IPS-20b (cell line): ENCODE data around the gene CKS2.

Experiments used
- H3K27ac ChIP-seq: one replicate; pipeline ENCODE4 v1.5.1; 2013; ENCODE audit warnings: low read length
- H3K27me3 ChIP-seq: 2 replicates; pipeline ENCODE4 v1.6.1; 2013; ENCODE audit warnings: mild to moderate bottlenecking, low read length, inconsistent platforms; ENCODE audit not compliant: insufficient read depth
- H3K36me3 ChIP-seq: 2 replicates; pipeline ENCODE4 v1.6.1; 2013; ENCODE audit warnings: low read depth, mild to moderate bottlenecking, inconsistent platforms, low read length, moderate library complexity; ENCODE audit not compliant: insufficient read depth
- H3K4me1 ChIP-seq: 2 replicates; pipeline ENCODE4 v1.6.1; 2013; ENCODE audit warnings: mild to moderate bottlenecking, control low read depth, inconsistent platforms, low read length, moderate library complexity; ENCODE audit not compliant: insufficient read depth
- H3K4me3 ChIP-seq: 2 replicates; pipeline ENCODE4 v1.5.1; 2013; ENCODE audit warnings: mild to moderate bottlenecking, low read length, inconsistent platforms
- H3K9ac ChIP-seq: 2 replicates; pipeline ENCODE4 v1.6.1; 2013; ENCODE audit warnings: low read depth, mild to moderate bottlenecking, inconsistent platforms, low read length, moderate library complexity
- H3K9me3 ChIP-seq: 2 replicates; pipeline ENCODE4 v1.6.1; 2013; ENCODE audit warnings: mild to moderate bottlenecking, low read depth, low read length, inconsistent platforms; ENCODE audit not compliant: insufficient read depth

The CKS2 gene

GRCh38 chr9:89362647-89363310 lies 51.8 kb downstream of the CKS2 start:
- Histone ChIP-seq H3K36me3 (peaks cover 55% of the 10 kb centered on the region), H3K27me3 (no peaks in the 10 kb centered on the region), H3K4me1 (no peaks in the 10 kb centered on the region), H3K4me3 (no peak overlapping the region), H3K9me3 (no peaks in the 10 kb centered on the region), H3K27ac (no peak overlapping the region), H3K9ac (no peak overlapping the region)

- H3K9me3 ChIP-seq: no peaks in the 10 kb centered on the region
- no peak overlapping the region for H3K4me3 ChIP-seq
- H3K9ac ChIP-seq: no peak overlapping the region
- peaks cover 50% of the 10 kb centered on the region for H3K36me3 ChIP-seq
- no peaks in the 10 kb centered on the region for H3K4me1 ChIP-seq
- H3K27me3 ChIP-seq: no peaks in the 10 kb centered on the region
- no peak overlapping the region for H3K27ac ChIP-seq
Measured at GRCh38 chr9:89363311-89363670, 52.3 kb downstream of the CKS2 start.

- Histone ChIP-seq H3K9ac (no peak overlapping the region), H3K36me3 (peaks cover 42% of the 10 kb centered on the region), H3K9me3 (no peaks in the 10 kb centered on the region), H3K4me1 (no peaks in the 10 kb centered on the region), H3K27me3 (no peaks in the 10 kb centered on the region), H3K27ac (no peak overlapping the region), H3K4me3 (no peak overlapping the region)
Measured at GRCh38 chr9:89363921-89364665, 53.1 kb downstream of the CKS2 start.

GRCh38 chr9:89364666-89365531 lies 53.9 kb downstream of the CKS2 start:
- Histone ChIP-seq H3K9ac (no peak overlapping the region), H3K9me3 (no peaks in the 10 kb centered on the region), H3K4me3 (no peak overlapping the region), H3K27me3 (no peaks in the 10 kb centered on the region), H3K36me3 (peaks cover 34% of the 10 kb centered on the region), H3K4me1 (no peaks in the 10 kb centered on the region), H3K27ac (no peak overlapping the region)

GRCh38 chr9:89365532-89365912 lies 54.5 kb downstream of the CKS2 start:
- no peaks in the 10 kb centered on the region for H3K27me3 ChIP-seq
- no peak overlapping the region for H3K4me3 ChIP-seq
- H3K9ac ChIP-seq: no peak overlapping the region
- no peaks in the 10 kb centered on the region for H3K4me1 ChIP-seq
- peaks cover 28% of the 10 kb centered on the region for H3K36me3 ChIP-seq
- no peaks in the 10 kb centered on the region for H3K9me3 ChIP-seq
- H3K27ac ChIP-seq: no peak overlapping the region
